Tongue (tissue), 2 donors: Measurements from ENCODE around the gene PARD3. TPM values are rescaled to one million over a fixed set of nuclear protein-coding genes. Genes with fewer than 3 reads are reported as not detected.
"Not testable (repeated sequence)": the region's sequence is repeated elsewhere in the genome, so short reads cannot be mapped to it uniquely, and the experiment has no call there.

Source experiments
- DNase-seq: peaks from one replicate; pipeline ENCODE4 v3.0.0-alpha.2; 2015
- total RNA-seq: library from RNA; depleted of rRNA; stranded (reverse); fragments of >200 nt; gene quantifications from one replicate; pipeline ENCODE4 v1.2.3, GENCODE V29; 2014

The PARD3 gene
- total RNA-seq, 1 donor from 2014 or later, result 129 TPM

DNA sequence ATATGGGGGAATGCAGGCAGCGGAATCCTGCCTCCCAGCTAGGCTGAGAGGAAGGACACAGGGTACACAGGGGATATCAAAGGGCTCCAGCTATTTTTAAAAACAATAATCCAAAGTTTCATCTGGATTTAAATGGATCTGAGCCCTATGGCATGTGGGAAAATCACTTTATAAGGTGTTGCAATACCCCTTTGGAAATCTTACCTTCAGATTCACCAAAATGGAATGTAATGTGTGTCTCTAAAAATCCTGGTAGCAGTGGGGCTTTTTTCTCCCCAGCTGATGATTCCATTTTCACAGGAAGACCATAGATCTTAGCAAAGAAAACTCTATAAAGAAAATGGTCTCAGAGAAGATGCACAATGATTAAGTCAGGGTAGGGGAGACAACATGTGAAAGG is 722.2 kb downstream of the PARD3 start:
- DNase-seq, result no peak

DNA sequence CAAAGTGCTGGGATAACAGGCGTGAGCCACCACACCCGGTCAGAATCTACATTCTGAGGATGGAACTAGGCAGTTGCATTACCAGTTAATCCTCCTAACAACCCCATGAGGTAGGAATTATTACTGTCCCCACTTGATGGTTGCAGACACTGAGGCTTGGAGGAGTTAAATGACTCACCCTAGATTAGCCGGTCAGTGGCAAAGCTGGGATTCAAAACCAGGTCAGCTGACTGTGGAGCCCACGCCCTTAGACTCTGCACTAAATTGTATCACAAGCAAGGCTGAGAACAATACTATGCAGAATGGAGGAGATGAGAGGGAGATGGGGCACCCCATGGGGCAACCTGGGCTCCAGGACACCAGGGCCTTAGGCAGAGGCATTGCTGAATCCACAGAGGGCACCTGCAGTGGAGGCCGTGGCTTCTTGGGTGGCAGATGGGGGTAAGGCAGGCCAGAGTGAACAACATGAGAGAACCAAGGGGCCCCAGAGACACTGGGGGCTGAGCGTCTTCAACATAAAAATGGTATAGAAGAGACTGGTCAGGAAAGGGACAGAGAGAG is 723.4 kb downstream of the PARD3 start:
- DNase-seq, result no peak

DNA sequence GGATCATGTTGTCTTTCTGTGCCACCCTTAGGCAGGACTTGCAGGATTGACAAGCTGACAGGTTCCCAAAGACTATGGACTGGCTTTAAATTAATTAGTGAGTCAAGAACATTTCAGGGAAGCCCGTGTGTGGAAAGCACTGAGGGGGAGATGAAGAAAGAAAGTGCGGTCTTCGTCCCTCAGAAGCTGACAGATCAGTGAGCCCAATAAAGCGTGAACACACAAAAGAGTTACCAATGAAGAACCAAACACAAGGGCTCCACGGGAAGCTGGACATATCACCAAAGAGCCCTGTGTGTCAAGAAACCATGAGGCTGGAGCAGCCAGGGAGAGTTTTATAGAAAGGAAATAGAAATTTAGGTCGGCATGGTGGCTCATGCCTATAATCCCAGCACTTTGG is 725.8 kb downstream of the PARD3 start:
- no peak for DNase-seq

DNA sequence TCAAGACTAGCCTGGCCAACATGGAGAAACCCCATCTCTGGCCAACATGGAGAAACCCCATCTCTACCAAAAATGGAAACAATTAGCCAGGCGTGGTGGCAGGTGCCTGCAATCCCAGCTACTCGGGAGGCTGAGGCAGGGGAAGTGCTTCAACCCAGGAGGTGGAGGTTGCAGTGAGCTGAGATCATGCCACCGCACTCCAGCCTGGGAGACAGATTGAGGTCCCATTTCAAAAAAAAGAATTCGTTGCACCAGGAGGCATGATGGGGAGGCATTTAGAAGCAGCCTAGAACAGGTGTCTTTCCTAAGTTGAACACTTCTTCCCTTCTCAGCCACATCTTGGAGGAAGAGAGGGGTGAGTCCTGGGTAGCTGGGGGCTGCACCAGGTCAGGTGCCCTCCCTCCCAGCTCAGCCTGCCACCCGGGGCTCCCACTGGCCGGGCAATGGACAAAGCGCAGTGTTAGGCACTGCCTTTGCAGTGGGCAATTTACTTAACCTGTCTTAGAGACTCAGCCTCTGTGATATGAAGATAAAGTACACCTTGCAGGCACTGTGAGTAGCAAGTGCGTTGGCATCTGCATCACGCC is 726.8 kb downstream of the PARD3 start:
- DNase-seq, result no peak

DNA sequence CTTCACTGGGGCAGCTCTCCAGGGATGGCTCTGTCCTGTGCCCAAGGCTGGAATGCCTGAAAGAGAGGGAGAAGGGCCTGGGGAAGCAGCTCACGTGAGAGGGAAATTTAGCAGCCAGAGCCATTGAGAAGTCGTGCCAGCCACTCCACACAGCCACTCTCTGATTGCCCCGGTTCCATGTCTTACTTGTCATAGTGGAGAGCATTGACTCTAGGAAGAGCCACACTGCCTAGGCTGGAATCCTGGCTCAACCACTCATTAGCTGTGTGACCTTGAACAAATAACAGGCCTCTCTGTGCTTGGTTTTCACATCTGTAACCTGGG is 728.0 kb downstream of the PARD3 start:
- DNase-seq, result no peak

DNA sequence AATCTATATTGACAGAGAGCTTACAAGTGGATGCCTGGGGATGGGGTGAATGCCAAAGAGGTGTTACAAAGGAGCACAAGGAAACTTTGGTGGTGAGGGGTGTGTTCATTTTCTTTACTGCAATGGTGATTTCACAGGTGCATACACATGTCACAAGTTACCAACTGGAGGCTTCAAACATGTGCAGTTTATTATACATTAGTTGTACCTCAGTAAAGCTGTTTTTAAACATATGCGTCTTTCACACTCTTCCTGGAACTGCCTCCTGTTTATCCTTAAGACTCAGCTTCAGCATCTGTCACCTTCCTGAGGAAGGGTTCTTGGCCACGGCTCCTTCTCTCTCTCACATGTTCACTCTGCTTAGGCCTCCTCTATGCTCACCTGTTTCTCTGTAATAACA is 731.5 kb downstream of the PARD3 start:
- DNase-seq, result no peak

DNA sequence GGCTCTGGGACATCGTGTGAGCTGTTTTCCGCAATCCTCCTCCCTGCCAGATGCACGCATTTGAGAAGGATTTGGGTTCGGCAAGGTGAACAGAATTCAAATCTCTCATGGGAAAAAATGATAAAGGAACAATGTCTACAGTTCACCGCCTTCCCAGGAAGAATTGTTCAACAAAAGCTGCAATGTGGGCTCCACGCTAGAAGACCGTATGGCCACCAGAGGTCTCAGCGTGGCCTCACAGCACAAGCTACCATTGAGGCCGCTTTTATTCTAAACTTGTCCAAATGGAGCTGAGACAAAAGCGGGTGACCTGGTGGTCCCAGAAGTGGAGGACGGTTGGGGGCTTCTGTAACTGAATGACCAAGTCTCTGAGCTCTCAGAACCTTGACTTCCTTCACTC is 733.1 kb downstream of the PARD3 start:
- no peak for DNase-seq

DNA sequence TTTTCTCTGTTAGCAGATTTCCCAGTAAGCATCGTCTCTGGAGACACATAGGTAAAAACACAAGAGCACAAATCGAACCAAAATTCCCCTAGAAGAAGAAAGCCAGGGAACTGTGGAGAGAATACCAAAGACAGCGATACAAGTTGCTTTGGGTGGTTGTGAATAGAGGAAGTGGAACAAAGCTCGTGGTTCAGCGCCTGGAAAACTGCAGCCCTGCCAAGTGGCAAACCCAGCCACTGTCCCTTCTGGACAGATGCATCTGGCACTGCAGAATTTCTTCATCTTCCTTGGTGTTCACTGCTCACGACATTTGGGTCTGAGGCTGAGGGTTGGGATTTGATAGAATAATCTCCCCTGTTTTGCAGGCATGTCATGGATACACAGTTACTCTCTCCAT is 733.8 kb downstream of the PARD3 start:
- DNase-seq, result no peak

DNA sequence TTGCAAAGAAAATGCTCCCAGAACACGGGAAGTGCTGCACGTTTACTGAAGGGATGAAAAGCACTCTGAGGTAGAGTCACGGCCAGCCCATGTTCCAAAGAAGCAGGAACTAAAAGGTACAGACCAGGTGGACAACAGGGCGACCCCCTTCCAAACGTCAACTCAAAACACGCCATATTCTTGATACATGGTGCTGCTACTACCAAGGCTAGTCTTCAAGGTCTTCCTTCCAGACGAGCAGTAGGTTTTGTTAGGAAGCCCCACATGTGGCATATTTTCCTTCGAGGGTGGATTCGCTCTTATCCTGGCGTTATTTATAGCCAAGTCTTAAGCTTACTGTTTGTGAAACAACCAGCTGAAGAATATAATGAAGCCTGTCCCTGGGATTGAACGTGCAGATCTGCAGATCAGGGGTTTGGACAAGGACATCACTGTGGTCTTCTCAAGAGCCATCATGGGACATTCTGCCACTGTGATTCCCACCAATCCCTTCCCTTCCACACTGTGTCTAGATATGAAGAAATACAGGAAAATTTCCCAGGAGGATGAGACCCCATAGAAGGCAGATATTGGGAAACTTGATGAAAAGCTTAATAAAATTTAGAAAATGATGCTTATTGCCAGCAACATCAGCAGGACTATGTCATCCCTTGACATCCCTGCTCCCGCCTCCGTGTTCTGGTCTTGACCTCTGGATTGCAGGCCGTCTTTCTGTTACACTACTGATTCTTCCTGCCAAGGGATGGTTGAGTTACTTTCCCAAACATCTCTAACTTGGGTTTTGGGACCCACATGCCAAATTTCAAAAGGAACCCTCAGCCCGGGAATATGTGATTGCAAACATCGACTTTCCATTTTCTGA is 734.4 kb downstream of the PARD3 start:
- DNase-seq, result no peak

DNA sequence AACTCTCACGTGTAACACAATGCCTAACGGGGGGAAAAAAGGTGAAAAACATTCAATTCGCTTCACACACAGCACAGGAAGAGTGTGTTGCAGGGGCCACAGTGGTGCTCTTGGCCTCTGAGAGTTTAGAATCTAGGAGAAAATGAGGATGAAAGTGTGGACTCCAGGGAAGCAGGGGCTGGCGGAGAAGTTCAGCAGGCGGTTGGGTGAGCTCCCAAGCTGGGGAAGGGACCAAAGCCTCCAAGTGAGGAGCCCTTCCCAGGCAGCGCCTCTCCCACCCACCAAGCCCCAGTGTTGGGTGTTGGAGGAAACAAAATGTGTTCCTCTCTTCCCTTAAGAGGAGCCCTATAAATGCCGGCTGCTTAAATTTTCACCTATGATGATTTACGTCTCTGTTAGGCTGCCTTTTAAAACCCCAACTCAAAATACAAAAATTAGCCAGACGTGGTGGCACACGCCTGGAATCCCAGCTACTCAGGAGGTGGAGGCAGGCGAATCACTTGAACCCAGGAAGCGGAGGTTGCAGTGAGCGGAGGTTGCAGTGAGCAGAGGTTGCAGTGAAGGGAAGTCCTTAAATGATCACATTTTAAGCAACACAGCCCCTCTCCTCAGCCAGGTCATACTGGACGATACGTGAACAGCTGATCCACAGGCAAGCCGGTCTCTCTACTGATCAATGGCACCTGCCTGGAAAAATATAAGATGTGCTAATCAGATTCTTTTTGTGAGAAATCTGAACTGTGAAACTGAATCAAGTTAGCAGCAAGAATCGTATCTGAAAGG is 735.2 kb downstream of the PARD3 start:
- DNase-seq, result no peak

DNA sequence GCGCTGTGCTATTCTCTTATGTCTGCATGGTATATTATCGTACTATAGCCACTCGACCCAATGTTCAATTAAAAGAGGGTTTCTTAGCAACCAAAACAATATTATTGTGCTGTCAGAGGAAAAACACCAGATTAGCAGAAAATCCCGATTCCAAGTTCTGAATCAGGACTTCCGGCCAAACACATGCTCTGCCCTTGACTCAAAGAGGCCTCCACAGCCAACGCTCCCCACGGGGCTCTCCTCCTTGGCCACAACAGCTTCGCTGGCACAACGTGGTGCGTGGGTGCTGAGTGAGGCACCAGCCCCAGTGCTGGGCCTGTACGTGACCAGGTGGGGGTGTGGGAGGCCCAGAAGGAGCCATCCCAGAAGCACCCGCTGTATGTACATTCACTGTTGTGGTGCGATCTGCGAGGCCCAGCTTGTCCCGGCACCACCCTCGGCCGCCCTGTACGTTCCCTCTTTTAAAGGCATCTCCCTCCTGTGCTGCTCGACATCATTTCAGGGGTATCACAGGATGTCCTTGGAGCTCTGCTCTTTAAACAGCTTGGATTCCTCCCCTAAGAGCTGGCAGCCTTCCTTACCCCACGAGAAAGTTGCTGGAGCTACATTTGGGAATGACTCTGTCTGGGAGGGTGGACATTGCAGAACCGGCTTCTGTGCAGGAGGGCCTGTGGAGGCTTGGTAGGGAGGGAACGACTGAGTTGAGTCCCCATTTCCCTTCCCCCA is 736.2 kb downstream of the PARD3 start:
- DNase-seq, result peak; percentile 73

DNA sequence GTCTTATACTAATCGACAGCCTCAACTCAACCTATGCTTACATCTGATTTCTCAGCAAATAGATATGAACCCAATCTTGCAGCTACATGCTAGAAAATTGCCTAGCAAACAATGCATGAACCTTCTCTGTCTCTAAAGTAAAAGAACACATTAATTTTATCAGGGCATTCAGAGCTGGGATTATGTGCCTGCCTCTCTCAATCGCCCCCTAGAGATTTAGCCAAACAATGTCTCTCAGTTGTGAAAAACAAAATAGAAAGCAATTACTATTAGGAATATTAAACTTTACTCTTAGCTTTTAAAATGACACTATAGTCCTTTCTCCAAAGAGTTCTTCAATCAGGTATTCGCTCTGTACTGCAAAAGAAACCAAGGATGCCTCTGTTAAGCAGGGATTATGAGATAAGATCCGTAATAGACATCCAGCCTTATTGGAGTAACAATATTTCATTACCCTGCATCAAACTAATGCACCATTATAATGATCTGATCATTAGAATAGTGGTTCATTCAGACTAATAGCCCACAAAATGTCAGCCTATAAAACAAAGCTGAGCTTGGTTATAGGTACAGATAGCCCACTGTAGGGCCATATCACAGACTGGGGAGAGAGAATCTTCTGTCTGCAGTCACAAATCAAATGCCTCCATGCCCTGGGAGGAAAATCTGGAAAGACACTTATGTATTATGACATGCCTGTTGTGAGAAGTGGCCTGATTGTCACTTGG is 736.9 kb downstream of the PARD3 start:
- DNase-seq, result no peak

DNA sequence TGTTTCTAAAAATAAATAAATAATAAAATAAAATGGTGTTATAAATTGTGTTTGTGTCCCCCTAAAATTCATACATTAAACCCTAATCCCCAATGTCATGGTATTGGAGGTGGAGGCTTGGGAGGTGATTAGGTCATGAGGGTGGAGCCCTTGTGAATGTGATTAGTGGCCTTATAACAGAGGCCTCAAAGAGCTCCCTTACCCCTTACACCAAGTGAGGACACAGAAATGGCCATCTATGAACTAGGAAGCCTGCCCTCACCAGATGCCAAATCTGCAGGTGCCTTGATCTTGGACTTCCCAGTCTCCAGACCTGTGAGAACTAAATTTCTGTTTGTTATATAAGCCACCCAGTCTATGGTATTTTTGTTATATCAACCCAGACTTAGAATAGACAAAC is 738.7 kb downstream of the PARD3 start:
- DNase-seq, result no peak

DNA sequence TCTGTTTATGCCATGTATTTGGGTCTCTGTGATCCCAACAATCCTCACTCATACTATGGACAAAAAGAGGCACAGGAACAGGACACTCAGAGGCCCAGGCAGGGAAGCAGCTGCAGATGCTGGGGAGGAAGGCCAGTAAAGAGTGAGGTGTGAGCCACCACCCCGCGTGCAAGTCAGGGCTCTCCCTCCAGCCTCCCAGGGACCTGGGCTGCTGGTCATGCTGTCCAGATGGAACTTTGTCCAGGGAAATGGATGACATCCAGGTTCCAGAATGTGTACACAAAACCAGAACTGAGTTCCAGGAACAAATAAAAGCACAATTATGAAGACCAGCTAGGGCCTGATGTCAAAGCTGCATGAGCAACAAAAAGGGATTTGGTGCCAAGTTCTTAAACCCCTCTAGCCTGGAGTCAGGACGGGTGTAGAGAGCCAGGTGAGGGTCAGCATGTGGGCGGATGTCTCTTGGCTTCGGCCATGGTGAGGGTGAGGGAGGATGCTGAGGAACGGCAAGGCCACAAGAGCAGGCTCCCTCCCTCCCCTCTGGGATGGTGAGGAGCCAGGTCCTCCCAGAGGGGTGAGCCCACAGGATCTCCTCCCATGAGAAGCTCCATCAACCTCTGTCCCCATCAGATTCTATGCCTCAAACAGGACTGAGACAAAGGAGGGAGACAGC is 739.7 kb downstream of the PARD3 start:
- peak; percentile 61 for DNase-seq

DNA sequence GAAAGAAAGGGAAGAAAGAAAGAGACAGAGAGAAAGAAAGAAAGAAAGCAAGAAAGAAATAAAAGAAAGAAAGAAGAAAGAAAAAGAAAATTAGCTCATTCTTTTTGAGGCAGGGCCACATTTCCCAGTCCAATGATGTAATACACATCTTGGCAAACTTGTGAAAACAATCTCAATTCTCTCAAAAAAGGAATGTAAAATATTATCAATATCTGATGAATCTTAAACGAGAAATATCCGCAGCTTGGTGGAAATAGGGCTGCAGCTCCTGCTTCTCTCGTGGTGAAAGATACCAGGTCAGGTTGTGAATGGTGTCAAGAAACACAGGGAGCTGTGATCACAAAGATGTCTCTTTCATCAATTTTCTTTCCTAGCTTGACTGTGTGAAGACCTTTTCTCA is 741.0 kb downstream of the PARD3 start:
- no peak for DNase-seq

DNA sequence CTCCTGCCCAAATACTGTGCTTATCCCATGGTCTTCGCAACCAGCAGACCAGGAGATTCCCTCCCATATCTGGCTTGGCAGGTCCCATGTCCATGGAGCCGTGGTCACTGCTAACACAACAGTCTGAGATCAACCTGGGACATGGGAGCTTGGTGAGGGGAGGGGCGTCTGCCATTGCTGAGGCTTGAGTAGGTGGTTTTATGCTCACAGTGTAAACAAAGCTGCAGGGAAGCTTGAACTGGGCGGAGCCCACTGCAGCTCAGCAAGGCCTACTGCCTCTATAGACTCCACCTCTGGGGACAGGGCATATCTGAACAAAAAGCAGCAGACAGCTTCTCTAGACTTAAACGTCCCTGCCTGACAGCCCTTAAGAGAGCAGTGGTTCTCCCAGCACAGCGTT is 747.4 kb downstream of the PARD3 start:
- not testable (repeated sequence) for DNase-seq

DNA sequence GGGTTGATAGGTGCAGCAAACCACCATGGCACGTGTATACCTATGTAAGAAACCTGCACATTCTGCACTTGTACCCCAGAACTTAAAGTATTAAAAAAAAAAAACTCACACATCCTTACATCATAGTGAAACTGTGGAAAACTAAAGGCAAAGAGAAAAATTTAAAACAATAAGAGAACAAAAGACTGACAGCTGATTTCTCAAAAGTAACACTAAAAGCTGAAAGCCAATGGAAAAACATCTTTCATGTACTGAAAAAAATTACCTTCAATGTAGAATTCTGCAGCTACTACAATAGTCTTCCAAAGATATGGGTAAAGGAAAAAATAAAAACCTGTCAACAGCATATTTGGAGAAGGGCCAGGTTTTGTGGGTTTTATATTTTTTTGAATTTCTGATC is 751.5 kb downstream of the PARD3 start:
- DNase-seq, result no peak

DNA sequence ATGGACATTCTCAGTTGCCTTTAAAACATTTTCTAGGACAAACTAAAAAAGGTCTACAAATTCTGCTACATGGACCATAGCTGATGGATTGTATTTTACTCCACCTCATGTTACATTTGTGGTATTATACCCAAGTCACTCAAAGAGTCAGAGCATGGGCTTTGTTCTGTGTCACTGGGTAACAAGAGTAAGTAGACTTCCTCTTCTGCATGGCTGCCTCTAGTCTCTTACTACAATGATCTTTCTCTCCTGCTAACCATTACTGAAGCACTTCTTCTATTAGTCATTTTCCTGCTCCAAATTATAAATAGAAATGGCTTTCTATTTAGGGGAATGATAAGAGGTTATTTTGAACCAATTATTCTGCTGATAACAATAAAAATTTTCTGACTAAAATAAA is 753.3 kb downstream of the PARD3 start:
- no peak for DNase-seq
